GM08714 (cell line): Measurements from ENCODE around the gene ACTRT2.

Source experiments
- H3K4me3 ChIP-seq: fragments of 200-500 bp; sonication (Bioruptor generic); 2 replicates; pipeline ENCODE4 v1.5.1; 2014; ENCODE audit warnings: mild to moderate bottlenecking, low read length, inconsistent platforms
- ZNF274 ChIP-seq: IDR thresholded peaks from 2 replicates; pipeline ENCODE4 v1.6.1; 2012; ENCODE audit warnings: mild to moderate bottlenecking, low read depth, low read length

Gene ACTRT2

DNA sequence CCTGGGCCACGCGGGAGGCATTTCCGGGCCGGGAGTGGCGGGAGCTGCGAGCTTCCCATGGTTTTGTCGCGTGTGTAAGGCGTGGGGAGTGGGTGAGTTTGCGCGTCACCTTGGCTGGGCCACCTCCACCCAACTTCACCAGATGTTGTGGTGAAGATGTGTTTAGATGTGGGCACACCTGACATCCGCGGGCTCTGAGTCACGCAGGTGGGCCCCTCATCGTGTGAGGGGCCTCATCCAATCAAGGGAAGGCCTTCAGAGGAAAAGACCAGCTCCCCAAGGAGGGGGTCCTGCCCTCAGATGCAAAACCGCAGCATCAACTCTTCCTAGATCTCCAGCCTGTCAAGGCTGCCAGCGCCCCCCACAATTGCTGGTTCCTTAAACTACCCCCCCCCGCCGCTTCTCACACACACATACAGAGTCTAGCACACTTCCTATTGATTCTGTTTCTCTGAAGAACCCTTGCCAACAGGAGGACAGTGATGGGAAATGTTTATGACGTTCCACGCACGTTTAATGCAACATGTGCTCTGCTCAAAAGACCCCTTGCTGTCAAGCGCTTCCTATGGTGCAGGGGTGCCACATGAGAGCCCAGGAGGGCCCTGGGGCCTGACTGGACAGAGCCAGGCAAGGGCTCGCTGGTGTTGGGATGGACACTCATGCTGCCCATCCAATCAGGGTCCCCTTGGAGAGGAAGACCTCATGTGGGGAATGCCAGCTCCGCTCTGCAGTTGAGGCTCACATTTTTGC lies 11.9 kb downstream of the ACTRT2 start:
- TF ChIP-seq ZNF274: no peak
- H3K4me3 ChIP-seq: no peak overlapping the region

- TF ChIP-seq ZNF274: no peak
- H3K4me3 ChIP-seq: no peak overlapping the region
Measured at GRCh38 chr1:3033790-3034090, 12.5 kb downstream of the ACTRT2 start.

DNA sequence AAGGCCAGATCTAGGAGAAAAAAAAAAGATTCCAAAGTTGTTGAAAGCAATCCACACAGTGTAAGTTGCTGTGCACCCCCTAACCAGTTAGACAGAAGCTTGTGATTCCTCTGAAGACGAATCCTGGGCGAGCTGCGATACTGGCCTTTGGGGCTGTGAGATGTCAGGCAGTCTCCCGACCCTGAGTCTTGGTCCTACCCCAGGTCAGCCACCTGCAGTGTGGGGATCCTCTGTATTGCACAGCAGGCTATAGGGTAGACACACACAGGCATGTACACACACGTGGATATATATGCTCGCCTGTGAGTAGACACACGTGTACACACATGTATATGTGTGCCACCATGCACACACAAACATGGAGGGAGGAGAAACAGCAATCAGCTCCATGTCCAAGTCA lies 12.9 kb downstream of the ACTRT2 start:
- H3K4me3 ChIP-seq: no peak overlapping the region
- TF ChIP-seq ZNF274: no peak

DNA sequence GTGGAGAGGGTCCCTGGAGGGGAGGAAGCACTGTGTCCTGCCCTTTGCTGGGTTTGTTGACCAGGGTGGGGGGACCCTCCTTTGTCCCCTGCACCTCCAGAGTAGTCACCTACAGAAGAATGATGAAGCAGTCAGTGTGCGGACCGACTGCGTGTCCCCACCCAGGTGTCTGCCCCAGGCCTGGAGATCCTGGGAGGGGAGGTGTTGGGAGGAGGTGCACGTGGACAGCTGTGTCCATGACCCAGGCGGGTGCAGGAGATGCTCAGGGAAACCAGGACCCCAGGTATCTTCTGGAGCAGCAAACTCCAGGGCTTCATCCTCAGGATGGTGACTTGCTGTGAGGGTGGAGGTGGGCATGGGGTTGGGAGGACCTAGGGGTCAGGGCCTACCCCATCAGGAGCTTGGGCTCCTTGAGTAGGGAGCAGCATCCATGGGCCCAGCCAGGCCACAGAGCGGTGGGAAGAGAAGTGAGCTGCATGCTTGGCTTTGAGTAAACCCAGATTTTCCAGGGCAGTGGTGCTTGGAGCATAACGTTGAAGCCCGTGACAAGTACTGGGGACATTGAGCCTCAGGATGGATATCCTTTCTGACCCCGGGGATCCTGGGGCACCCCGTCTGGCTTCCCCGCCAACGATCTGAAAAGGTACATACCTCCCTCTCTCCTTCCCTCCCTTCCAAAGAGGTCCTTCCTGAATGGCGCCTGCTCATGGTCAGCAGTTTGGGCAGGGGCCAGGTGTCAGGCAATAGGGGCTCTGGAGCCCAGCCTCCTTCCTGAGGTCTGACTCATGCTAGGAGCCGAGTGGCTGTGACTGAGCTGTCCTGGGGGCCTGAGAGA lies 13.7 kb downstream of the ACTRT2 start:
- TF ChIP-seq ZNF274: no peak
- no peak overlapping the region for H3K4me3 ChIP-seq

GRCh38 chr1:3035563-3036446 lies 14.5 kb downstream of the ACTRT2 start:
- H3K4me3 ChIP-seq: no peak overlapping the region
- no peak for TF ChIP-seq ZNF274

DNA sequence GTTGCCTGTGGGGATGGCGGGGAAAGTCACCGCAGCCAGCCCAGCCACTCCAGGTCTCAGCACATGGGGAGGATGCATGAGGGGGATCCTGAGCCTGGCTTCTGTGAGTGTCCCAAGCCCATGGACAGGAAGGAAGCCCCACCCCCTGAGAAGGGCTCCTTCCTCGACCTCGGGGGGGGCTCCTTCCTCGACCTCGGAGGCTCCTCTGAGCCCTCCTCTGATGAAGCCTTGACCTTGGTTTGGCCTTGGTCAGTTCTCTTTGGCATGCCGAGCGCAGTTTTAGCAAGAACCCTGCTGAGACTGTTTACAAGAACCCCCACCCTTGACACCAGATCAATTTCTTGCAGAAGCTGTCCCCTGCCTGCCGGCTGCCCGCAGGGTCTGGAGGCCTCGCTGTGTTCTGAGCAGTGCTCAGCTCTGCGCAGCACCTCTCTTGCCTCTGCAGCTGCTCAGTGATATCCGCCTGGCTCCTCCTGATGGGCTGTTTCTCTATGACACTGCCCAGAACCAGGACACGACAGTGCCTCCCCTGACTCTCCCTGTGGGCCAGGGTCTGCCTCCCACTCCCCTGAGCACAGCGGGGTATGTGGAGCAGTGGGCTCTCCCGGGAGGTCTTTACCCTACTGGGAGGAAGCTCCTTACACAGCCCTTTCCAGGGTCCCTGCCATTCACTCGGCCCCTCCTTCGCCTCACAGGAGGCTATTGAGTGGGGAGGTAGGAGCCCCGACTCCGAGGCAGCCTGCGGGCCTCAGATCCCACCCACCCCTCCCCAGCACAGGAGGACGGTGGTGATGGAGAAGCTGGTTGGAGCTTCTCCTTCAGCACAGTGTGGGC lies 15.4 kb downstream of the ACTRT2 start:
- TF ChIP-seq ZNF274: no peak
- H3K4me3 ChIP-seq: no peak overlapping the region

DNA sequence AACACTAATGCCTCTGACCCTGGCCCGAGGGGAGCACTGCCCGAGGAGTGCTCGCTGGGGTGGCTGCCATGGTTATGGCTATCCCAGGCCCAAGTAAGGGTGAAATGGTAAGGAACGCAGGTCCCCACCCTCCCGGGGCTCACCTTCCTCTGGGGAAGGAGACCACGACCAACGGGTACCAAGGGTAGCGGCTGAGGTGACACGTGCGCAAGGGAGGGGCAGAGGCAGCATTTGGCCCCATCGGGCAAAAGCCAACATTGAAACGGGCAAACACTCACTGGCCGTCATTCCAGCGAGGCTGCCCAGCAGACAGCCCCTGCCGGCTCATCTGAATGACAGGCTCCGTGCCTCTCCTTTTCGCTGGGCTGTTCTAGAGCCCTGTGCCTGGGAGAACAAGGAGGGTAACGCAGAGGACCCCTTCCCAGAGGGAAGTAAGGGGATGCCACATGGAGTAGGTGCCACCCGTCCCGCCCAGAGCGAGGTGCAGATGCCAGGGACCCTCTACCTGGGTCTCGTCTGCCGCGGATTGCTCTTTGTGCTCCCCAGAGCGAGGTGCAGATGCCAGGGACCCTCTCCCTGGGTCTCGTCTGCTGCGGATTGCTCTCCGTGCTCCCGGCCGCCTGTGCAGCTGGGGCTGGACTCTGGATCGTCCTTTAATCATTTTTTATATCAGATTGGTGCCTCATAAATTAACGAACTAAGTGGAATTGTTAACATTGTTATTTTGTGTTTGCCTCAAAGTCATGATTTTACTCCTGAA lies 16.2 kb downstream of the ACTRT2 start:
- H3K4me3 ChIP-seq: no peak overlapping the region
- no peak for TF ChIP-seq ZNF274

GRCh38 chr1:3038113-3038551 lies 16.9 kb downstream of the ACTRT2 start:
- no peak for TF ChIP-seq ZNF274
- H3K4me3 ChIP-seq: no peak overlapping the region

DNA sequence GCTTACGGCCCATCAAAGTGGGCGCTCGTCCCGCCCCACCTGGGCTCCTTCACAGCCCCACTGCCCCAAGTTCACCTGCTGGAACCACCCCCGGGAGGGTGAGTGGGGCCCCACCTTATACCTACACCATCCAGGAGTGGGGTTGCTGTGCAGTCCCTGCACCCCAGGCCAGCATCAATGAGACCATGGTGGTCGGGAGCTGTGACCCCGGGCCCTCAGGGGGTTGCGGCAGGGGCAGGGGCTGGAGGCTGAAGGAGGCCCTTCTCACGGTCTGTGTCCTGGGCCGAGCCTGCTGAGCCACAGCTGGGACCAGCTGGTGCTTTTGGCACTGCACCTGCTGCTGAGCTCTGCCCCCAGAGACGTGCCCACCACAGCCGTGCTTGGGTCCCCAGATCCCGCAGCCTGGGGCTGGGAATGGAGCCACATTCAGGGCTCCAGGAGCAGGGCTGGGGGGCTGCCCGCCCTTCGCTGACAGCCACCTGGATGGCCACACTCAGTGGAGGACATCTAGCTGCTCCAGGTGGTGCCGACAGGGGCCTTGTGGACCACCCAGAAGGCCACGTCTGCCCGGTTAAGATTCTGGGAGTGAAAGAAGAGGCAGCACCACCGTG lies 17.4 kb downstream of the ACTRT2 start:
- TF ChIP-seq ZNF274: no peak
- no peak overlapping the region for H3K4me3 ChIP-seq

GRCh38 chr1:3040004-3040403 lies 18.7 kb downstream of the ACTRT2 start:
- no peak for TF ChIP-seq ZNF274
- H3K4me3 ChIP-seq: no peak overlapping the region

DNA sequence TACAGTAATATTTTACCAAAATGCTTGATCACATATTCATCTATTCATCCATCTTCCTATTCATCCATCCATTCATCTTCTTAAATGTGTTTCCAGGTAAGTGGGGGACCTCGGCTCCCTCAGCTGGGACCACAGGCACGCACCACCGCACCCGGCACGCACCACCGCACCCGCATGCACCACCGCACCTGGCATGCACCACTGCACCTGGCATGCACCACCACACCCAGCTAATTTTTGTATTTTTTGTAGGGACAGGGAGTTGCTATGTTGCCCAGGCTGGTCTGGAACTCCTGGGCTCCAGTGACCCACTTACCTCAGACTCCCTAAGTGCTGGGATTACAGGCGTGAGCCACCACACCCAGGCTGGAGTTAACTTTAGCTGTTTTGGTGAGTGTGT lies 21.2 kb downstream of the ACTRT2 start:
- no peak for TF ChIP-seq ZNF274
- no peak overlapping the region for H3K4me3 ChIP-seq

- no peak for TF ChIP-seq ZNF274
- no peak overlapping the region for H3K4me3 ChIP-seq
Measured at GRCh38 chr1:3049164-3049563, 27.9 kb downstream of the ACTRT2 start.
